ENCODE results near the gene PCGF5. TPM values are rescaled to one million over a fixed set of nuclear protein-coding genes. Genes with fewer than 3 reads are reported as not detected.
"Not testable (repeated sequence)": the region's sequence is repeated elsewhere in the genome, so short reads cannot be mapped to it uniquely, and the experiment has no call there.

PCGF5 gene
- total and polyA plus RNA-seq, 9 of the 15 experiments (the other 6 are each of a cell fraction or from before 2014, with no cell fraction given): 10.9 to 40.0 (median 20.3) TPM

GRCh38 chr10:91299999-91300575 lies 79.6 kb downstream of the PCGF5 start:
- H3K9me3 ChIP-seq (replicated peaks; ENCODE audit: control insufficient read depth, insufficient read depth, low read depth, low read length): no peaks in the 10 kb centered on the region
- no peaks in the 10 kb centered on the region for H3K9me1 ChIP-seq (ENCODE audit: control insufficient read depth, insufficient read depth, low read length)
- no peaks in the 10 kb centered on the region for H3K27me3 ChIP-seq (ENCODE audit: control insufficient read depth in 2 of 2, insufficient read depth in 2 of 2, low read length in 2 of 2)
- H3K27ac ChIP-seq (ENCODE audit: extremely low read depth, low read depth, low read length): no peak overlapping the region
- ChIA-PET POLR2A (interaction anchor here (1.5 kb wide), 1 partner anchor 35 kb away, joined by 3 read pairs; no protein-coding TSS in a partner anchor), CTCF (ENCODE audit: low intra/inter-chr PET ratio) (no interaction called here)
- H3K9ac ChIP-seq (ENCODE audit: insufficient read depth in 1 of 2, low read depth in 2 of 2, low read length in 2 of 2): no peak overlapping the region
- H3K4me1 ChIP-seq (replicated peaks in 1 of 2; ENCODE audit: control insufficient read depth in 2 of 2, insufficient read depth in 2 of 2, low read length in 2 of 2): peaks cover 0 to 3% of the 10 kb centered on the region in 2 experiments; a peak in 1 of 5 replicates
- no peak overlapping the region for H2AFZ ChIP-seq (ENCODE audit: low read depth, low read length)
- H3K4me2 ChIP-seq (ENCODE audit: insufficient read depth, low read length): no peak overlapping the region
- H3K79me2 ChIP-seq (ENCODE audit: control insufficient read depth, insufficient read depth, low read length): no peaks in the 10 kb centered on the region
- DNase-seq (ENCODE audit: extremely low read depth in 1 of 4, low spot score in 3 of 4) (no peak), FAIRE-seq (no peak), ATAC-seq (no peak)
- no TSS peak for BruUV-seq (replicated peaks)
- in situ Hi-C loops (cut with MboI) (loop anchor here (10.0 to 25.0 kb wide), 2 partner anchors 245 to 612 kb away; partner anchors contain the start of genes BTAF1 and FGFBP3), intact Hi-C loops (cut with micrococcal nuclease) (loop anchor here (2.0 to 5.0 kb wide), 3 partner anchors 251 to 612 kb away; no protein-coding TSS in a partner anchor)
- TF ChIP-seq MCM3 (IDR thresholded peaks at IDR 0.05) (no peak), MXD1 (CRISPR knock-in tag; IDR thresholded peaks at IDR 0.05; ENCODE audit: borderline replicate concordance, poor library complexity, severe bottlenecking) (no peak), SPI1 (IDR thresholded peaks at IDR 0.05; ENCODE audit: borderline replicate concordance, low read depth, low read length) (no peak)
- WGBS (ENCODE audit: insufficient coverage, low coverage, missing lambda C conversion rate): 0% methylated on average over 1 of the region's 1 CpG
- H3K36me3 ChIP-seq (ENCODE audit: control insufficient read depth, insufficient read depth, low read length): no peaks in the 10 kb centered on the region
- no peak overlapping the region for H3K4me3 ChIP-seq
- H4K20me1 ChIP-seq (replicated peaks; ENCODE audit: control insufficient read depth, insufficient read depth, low read length): no peaks in the 10 kb centered on the region

GRCh38 chr10:91302946-91303345 lies 82.5 kb downstream of the PCGF5 start:
- intact Hi-C loops (cut with micrococcal nuclease); H2AFZ ChIP-seq (ENCODE audit: low read depth, low read length); BruUV-seq (replicated peaks); ATAC-seq; H3K9ac ChIP-seq (ENCODE audit: insufficient read depth in 1 of 2, low read depth in 2 of 2, low read length in 2 of 2); H3K9me3 ChIP-seq (replicated peaks; ENCODE audit: control insufficient read depth, insufficient read depth, low read depth, low read length); H4K20me1 ChIP-seq (replicated peaks; ENCODE audit: control insufficient read depth, insufficient read depth, low read length); H3K36me3 ChIP-seq (ENCODE audit: control insufficient read depth, insufficient read depth, low read length); in situ Hi-C loops (cut with MboI); H3K27ac ChIP-seq (ENCODE audit: extremely low read depth, low read depth, low read length); H3K4me1 ChIP-seq (replicated peaks in 1 of 2; ENCODE audit: control insufficient read depth in 2 of 2, insufficient read depth in 2 of 2, low read length in 2 of 2); DNase-seq (ENCODE audit: extremely low read depth in 1 of 4, low spot score in 3 of 4); FAIRE-seq; H3K9me1 ChIP-seq (ENCODE audit: control insufficient read depth, insufficient read depth, low read length); CTCF ChIA-PET (ENCODE audit: low intra/inter-chr PET ratio); POLR2A ChIA-PET; H3K79me2 ChIP-seq (ENCODE audit: control insufficient read depth, insufficient read depth, low read length); H3K4me2 ChIP-seq (ENCODE audit: insufficient read depth, low read length); H3K27me3 ChIP-seq (ENCODE audit: control insufficient read depth in 2 of 2, insufficient read depth in 2 of 2, low read length in 2 of 2); H3K4me3 ChIP-seq: not testable (repeated sequence)
- TF ChIP-seq SOX6 (IDR thresholded peaks at IDR 0.05): 0 out of 2 replicates have a peak, but pooled peaks have one; percentile 27
- WGBS (ENCODE audit: insufficient coverage, low coverage, missing lambda C conversion rate): 42% methylated on average over 3 of the region's 3 CpGs
